K562 (cell line): ENCODE results near the gene MINK1. TPM values are rescaled to one million over a fixed set of nuclear protein-coding genes. Genes with fewer than 3 reads are reported as not detected.
A peak's percentile ranks its signal among the peaks of the same experiment; 100 is the strongest.

Experiments used
- ATAC-seq: fragments of 200-7000 bp; cut with Tn5 transposase; 3 replicates; pipeline ENCODE4 v1.9.1; 2020; ENCODE audit warnings: moderate library complexity
- BruUV-seq: library from RNA; stranded (reverse); fragments of 400-500 nt; replicated peaks from 2 replicates; lab custom pipeline; 2021; lab: Mats Ljungman, UMichigan
- CTCF ChIA-PET: fragments of 300-600 bp; formaldehyde crosslinking; extraction: SDS; loops from one replicate; lab custom pipeline; 2021; ENCODE audit warnings: low intra/inter-chr PET ratio; lab: Yijun Ruan, JAX
- POLR2A ChIA-PET: fragments of 300-600, 350-650 bp; sonication (Branson Sonifier 250); formaldehyde crosslinking; extraction: SDS; loops from one replicate; lab custom pipeline; 2021; ENCODE audit warnings: antibody characterized with exemption, inconsistent platforms; lab: Yijun Ruan, JAX
- DNase-seq, 4 experiments: peaks; one replicate each; pipeline versions ENCODE4 v3.0.0 to v3.0.0-alpha.2; 2011 to 2018; ENCODE audit warnings: low spot score in 3 of 4, mixed read lengths in 3 of 4; ENCODE audit errors: extremely low read depth in 1 of 4
- FAIRE-seq: peaks from 2 replicates; lab custom pipeline; 2011; peaks lifted over from hg19 to GRCh38; lab: Jason Lieb, UNC
- H2AFZ ChIP-seq: 2 replicates; pipeline ENCODE4 v1.6.0; 2011; ENCODE audit warnings: low read depth, low read length, control low read depth, inconsistent platforms
- H3K27ac ChIP-seq: fragments of 200-600 bp; 3 replicates; pipeline ENCODE4 v1.8.0; 2011; ENCODE audit warnings: low read depth, mild to moderate bottlenecking, control low read depth, inconsistent platforms, low read length, moderate library complexity, mixed read lengths; ENCODE audit errors: extremely low read depth
- H3K27me3 ChIP-seq, 2 experiments: fragments of 300-600 bp in 1 of 2; 2 replicates in 1 of 2; 3 replicates in 1 of 2; pipeline versions ENCODE4 v1.6.0 to v1.8.0; 2011; ENCODE audit warnings: inconsistent platforms in 2 of 2, low read length in 2 of 2, mild to moderate bottlenecking in 1 of 2, mixed read lengths in 1 of 2, moderate library complexity in 1 of 2; ENCODE audit not compliant: control insufficient read depth in 2 of 2, insufficient read depth in 2 of 2
- H3K36me3 ChIP-seq: fragments of 300-600 bp; 3 replicates; pipeline ENCODE4 v1.8.0; 2011; ENCODE audit warnings: mild to moderate bottlenecking, low read length, inconsistent platforms; ENCODE audit not compliant: control insufficient read depth, insufficient read depth
- H3K4me1 ChIP-seq, 2 experiments: fragments of 200-600 bp in 1 of 2; replicated peaks in 1 of 2; 2 replicates in 1 of 2; 3 replicates in 1 of 2; pipeline versions ENCODE4 v1.5.1 to v1.8.0; 2011; ENCODE audit warnings: inconsistent platforms in 2 of 2, low read length in 2 of 2, mild to moderate bottlenecking in 1 of 2, mixed read lengths in 1 of 2, moderate library complexity in 1 of 2; ENCODE audit not compliant: control insufficient read depth in 2 of 2, insufficient read depth in 2 of 2
- H3K4me2 ChIP-seq: 2 replicates; pipeline ENCODE4 v1.6.1; 2011; ENCODE audit warnings: low read length, control low read depth, inconsistent platforms, mixed read lengths; ENCODE audit not compliant: insufficient read depth
- H3K4me3 ChIP-seq: fragments of 200-600 bp; sonication (generic), shearing (Covaris generic); 2 replicates; pipeline ENCODE4 v1.5.1; 2016; ENCODE audit warnings: control low read depth, inconsistent platforms
- H3K79me2 ChIP-seq: fragments of 200-600 bp; 3 replicates; pipeline ENCODE4 v1.8.0; 2011; ENCODE audit warnings: low read length, inconsistent platforms; ENCODE audit not compliant: control insufficient read depth, insufficient read depth
- H3K9ac ChIP-seq, 2 experiments: 2 replicates each; pipeline versions ENCODE4 v1.6.0 to v1.6.1; 2011; ENCODE audit warnings: low read depth in 2 of 2, low read length in 2 of 2, control low read depth in 1 of 2, inconsistent platforms in 1 of 2, mild to moderate bottlenecking in 1 of 2, mixed read lengths in 1 of 2; ENCODE audit not compliant: insufficient read depth in 1 of 2
- H3K9me1 ChIP-seq: one replicate; pipeline ENCODE4 v1.6.0; 2011; ENCODE audit warnings: inconsistent platforms, mild to moderate bottlenecking, low read length, moderate library complexity; ENCODE audit not compliant: control insufficient read depth, insufficient read depth
- H3K9me3 ChIP-seq: replicated peaks from 2 replicates; pipeline ENCODE4 v1.5.1; 2011; ENCODE audit warnings: low read depth, low read length, inconsistent platforms; ENCODE audit not compliant: control insufficient read depth, insufficient read depth
- H4K20me1 ChIP-seq: replicated peaks from 2 replicates; pipeline ENCODE4 v1.6.1; 2011; ENCODE audit warnings: low read length, inconsistent platforms, mixed read lengths; ENCODE audit not compliant: control insufficient read depth, insufficient read depth
- ARNT ChIP-seq, 2 experiments: fragments of 450-650 bp; IDR thresholded peaks; 2 replicates each; pipeline ENCODE4 v1.6.1; 2016; ENCODE audit warnings: mild to moderate bottlenecking in 1 of 2
- BACH1 ChIP-seq: fragments of 200-800 bp; sonication (Bioruptor generic); IDR thresholded peaks from 2 replicates; pipeline ENCODE4 v1.6.1; 2016; ENCODE audit warnings: missing genetic modification characterization, missing compliant biosample characterization
- CC2D1A ChIP-seq: fragments of 450-650 bp; IDR thresholded peaks from 2 replicates; pipeline ENCODE4 v1.6.1; 2017; ENCODE audit warnings: mild to moderate bottlenecking
- HEY1 ChIP-seq: fragments of 250-450 bp; sonication (Bioruptor Pico); IDR thresholded peaks from 2 replicates; pipeline ENCODE4 v1.5.0; 2020; ENCODE audit warnings: mild to moderate bottlenecking, moderate library complexity, borderline replicate concordance
- MAFG ChIP-seq: fragments of 450-650 bp; conservative IDR thresholded peaks from 2 replicates; pipeline ENCODE4 v1.6.1; 2016; ENCODE audit warnings: missing genetic modification characterization, missing compliant biosample characterization
- RBM39 ChIP-seq: fragments of 200-400 bp; formaldehyde crosslinking; optimal IDR thresholded peaks from 2 replicates; pipeline ENCODE3; 2018; ENCODE audit warnings: low read depth, low read length
- WGBS: fragments of 100-300 bp; shearing (Covaris generic); methylation state at CpG from one replicate; pipeline ENCODE4 v1.1.6; 2016; ENCODE audit warnings: low coverage, mixed read lengths; ENCODE audit not compliant: insufficient coverage; ENCODE audit errors: missing lambda C conversion rate; 5-methylcytosine and 5-hydroxymethylcytosine counted together
- in situ Hi-C: fragments of 300-500 bp; cut with MboI; formaldehyde crosslinking; loops from 4 replicates; pipeline ENCODE4 v1.15.0; 2018; ENCODE audit warnings: inconsistent platforms, mixed read lengths
- intact Hi-C: fragments of 100-400 bp; cut with micrococcal nuclease; formaldehyde crosslinking; loops from 2 replicates; pipeline ENCODE4 v1.14.2; 2022
- polyA plus RNA-seq, 8 experiments: library from polyadenylated mRNA; depleted of rRNA in 4 of 8; stranded (reverse) in 5 of 8; unstranded in 3 of 8; fragments of >200 nt; fragmentation: Nextera tagmentation in 2 of 8; fragmentation: Illumina TruSeq in 1 of 8; extraction: Ambion mirVana in 2 of 8; extraction: Trizol in 1 of 8; gene quantifications; 2 replicates each; pipeline versions ENCODE4 v1.2.1 to v1.2.3, GENCODE V29; 2011 to 2014; ENCODE audit warnings: inconsistent platforms in 1 of 8, missing spikeins in 1 of 8
- total RNA-seq, 7 experiments: library from RNA; depleted of rRNA in 6 of 7; stranded (reverse); fragments of >200 nt in 6 of 7; fragmentation: Illumina TruSeq in 2 of 7; extraction: Trizol in 2 of 7; gene quantifications; 2 replicates each; pipeline versions ENCODE4 v1.2.1 to v1.2.3, GENCODE V29; 2011 to 2021; ENCODE audit warnings: low replicate concordance in 1 of 7
- TF ChIP-seq, protein P1 (sequence below): fragments of 450-650 bp; formaldehyde crosslinking; IDR thresholded peaks from 2 replicates; pipeline ENCODE4 v1.4.0; 2020; ENCODE audit warnings: mild to moderate bottlenecking, moderate library complexity
- TF ChIP-seq, protein P2 (sequence below): sonication (generic); formaldehyde crosslinking; IDR thresholded peaks from 2 replicates; pipeline ENCODE4 v1.8.0; 2023; ENCODE audit warnings: missing genetic modification reagents, mild to moderate bottlenecking, borderline replicate concordance
- TF ChIP-seq, protein P3 (sequence below): sonication (generic); formaldehyde crosslinking; IDR thresholded peaks from 2 replicates; pipeline ENCODE4 v1.8.0; 2022; ENCODE audit warnings: missing genetic modification reagents, mild to moderate bottlenecking, borderline replicate concordance

Gene MINK1
- total and polyA plus RNA-seq, 9 of the 15 experiments (the other 6 are each of a cell fraction or from before 2014, with no cell fraction given) = 0.11 to 54.2 (median 14.9) TPM

DNA sequence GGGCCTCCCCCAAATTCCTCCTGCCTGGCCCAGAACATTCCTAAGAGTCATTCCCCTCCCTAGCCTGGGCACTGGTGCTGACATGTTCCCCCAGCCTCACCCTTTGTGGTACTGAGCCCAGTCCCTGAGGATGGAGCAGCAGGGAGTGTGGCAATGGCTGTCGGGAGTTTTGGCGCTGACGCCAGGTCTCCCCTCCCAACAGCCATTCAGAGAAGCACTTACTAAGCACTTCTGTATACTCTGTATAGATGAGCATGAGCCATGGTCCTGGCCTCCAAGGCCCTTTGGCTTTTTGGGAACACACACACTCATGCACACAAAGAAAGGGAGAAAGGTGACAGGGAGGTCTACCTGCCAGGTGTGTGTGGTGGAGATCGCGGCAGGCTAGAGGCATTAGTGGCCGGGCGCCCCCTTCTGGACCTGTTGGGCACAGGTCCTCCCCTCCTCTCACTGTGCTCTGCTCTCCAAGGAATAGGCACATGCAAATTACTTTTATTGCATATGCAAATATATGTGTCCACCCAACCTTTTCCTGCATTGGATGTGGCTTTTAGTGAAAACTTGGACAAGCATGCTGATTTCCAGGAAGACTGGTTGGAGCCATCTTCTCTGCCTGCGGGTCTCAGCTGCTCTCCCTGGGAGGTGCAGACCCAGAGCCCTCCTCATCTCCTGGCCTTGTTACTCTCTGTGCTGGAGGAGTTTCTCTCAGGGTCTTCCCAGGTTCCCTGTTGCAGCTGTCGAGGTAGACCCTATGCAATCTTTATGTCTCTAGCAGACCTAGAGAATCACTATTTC, 48.8 kb downstream of the MINK1 start:
- Histone ChIP-seq H3K79me2 (no peaks in the 10 kb centered on the region), H4K20me1 (peaks cover 5% of the 10 kb centered on the region), H2AFZ (no peak overlapping the region), H3K9ac (no peak overlapping the region), H3K9me3 (no peaks in the 10 kb centered on the region), H3K27ac (no peak overlapping the region), H3K27me3 (no peaks in the 10 kb centered on the region), H3K4me3 (no peak overlapping the region), H3K4me1 (no peaks in the 10 kb centered on the region), H3K36me3 (peaks cover 57% of the 10 kb centered on the region; the same call in 2 of the 3 replicates), H3K9me1 (peaks cover 2% of the 10 kb centered on the region), H3K4me2 (no peak overlapping the region)
- in situ Hi-C loops = loop anchor here (5.0 kb wide), 2 partner anchors 80 to 170 kb away; partner anchors contain the start of genes ARRB2 and C17orf114
- BruUV-seq = no TSS peak
- peak; percentile 50 to 69 (median 55) for DNase-seq
- intact Hi-C loops = loop anchor here (2.0 to 5.0 kb wide), 2 partner anchors 65 to 95 kb away; partner anchors contain the start of gene VMO1
- FAIRE-seq = peak; percentile 54
- ChIA-PET CTCF (interaction anchor here (0.6 to 1.6 kb wide), 4 partner anchors 22 to 172 kb away, joined by 3 to 7 read pairs (median 4); partner anchors contain the start of genes ARRB2 and MED11), POLR2A (no interaction called here)
- peak; percentile 97 for ATAC-seq
- 44% methylated on average over 9 of the region's 9 CpGs for WGBS
- TF ChIP-seq CC2D1A (0 out of 2 replicates have a peak, but pooled peaks have one; percentile 46), MAFG (tag) (0 out of 2 replicates have a peak, but pooled peaks have one; percentile 28), BACH1 (tag) (no peak), ARNT (IDR thresholded peaks at IDR 0.05) (no peak), RBM39 (no peak), HEY1 (CRISPR knock-in tag) (no peak)
- TF ChIP-seq, protein P1, sequence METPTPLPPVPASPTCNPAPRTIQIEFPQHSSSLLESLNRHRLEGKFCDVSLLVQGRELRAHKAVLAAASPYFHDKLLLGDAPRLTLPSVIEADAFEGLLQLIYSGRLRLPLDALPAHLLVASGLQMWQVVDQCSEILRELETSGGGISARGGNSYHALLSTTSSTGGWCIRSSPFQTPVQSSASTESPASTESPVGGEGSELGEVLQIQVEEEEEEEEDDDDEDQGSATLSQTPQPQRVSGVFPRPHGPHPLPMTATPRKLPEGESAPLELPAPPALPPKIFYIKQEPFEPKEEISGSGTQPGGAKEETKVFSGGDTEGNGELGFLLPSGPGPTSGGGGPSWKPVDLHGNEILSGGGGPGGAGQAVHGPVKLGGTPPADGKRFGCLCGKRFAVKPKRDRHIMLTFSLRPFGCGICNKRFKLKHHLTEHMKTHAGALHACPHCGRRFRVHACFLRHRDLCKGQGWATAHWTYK (CRISPR knock-in tag) = no peak
- TF ChIP-seq, protein P2, sequence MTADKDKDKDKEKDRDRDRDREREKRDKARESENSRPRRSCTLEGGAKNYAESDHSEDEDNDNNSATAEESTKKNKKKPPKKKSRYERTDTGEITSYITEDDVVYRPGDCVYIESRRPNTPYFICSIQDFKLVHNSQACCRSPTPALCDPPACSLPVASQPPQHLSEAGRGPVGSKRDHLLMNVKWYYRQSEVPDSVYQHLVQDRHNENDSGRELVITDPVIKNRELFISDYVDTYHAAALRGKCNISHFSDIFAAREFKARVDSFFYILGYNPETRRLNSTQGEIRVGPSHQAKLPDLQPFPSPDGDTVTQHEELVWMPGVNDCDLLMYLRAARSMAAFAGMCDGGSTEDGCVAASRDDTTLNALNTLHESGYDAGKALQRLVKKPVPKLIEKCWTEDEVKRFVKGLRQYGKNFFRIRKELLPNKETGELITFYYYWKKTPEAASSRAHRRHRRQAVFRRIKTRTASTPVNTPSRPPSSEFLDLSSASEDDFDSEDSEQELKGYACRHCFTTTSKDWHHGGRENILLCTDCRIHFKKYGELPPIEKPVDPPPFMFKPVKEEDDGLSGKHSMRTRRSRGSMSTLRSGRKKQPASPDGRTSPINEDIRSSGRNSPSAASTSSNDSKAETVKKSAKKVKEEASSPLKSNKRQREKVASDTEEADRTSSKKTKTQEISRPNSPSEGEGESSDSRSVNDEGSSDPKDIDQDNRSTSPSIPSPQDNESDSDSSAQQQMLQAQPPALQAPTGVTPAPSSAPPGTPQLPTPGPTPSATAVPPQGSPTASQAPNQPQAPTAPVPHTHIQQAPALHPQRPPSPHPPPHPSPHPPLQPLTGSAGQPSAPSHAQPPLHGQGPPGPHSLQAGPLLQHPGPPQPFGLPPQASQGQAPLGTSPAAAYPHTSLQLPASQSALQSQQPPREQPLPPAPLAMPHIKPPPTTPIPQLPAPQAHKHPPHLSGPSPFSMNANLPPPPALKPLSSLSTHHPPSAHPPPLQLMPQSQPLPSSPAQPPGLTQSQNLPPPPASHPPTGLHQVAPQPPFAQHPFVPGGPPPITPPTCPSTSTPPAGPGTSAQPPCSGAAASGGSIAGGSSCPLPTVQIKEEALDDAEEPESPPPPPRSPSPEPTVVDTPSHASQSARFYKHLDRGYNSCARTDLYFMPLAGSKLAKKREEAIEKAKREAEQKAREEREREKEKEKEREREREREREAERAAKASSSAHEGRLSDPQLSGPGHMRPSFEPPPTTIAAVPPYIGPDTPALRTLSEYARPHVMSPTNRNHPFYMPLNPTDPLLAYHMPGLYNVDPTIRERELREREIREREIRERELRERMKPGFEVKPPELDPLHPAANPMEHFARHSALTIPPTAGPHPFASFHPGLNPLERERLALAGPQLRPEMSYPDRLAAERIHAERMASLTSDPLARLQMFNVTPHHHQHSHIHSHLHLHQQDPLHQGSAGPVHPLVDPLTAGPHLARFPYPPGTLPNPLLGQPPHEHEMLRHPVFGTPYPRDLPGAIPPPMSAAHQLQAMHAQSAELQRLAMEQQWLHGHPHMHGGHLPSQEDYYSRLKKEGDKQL = no peak
- TF ChIP-seq, protein P3, sequence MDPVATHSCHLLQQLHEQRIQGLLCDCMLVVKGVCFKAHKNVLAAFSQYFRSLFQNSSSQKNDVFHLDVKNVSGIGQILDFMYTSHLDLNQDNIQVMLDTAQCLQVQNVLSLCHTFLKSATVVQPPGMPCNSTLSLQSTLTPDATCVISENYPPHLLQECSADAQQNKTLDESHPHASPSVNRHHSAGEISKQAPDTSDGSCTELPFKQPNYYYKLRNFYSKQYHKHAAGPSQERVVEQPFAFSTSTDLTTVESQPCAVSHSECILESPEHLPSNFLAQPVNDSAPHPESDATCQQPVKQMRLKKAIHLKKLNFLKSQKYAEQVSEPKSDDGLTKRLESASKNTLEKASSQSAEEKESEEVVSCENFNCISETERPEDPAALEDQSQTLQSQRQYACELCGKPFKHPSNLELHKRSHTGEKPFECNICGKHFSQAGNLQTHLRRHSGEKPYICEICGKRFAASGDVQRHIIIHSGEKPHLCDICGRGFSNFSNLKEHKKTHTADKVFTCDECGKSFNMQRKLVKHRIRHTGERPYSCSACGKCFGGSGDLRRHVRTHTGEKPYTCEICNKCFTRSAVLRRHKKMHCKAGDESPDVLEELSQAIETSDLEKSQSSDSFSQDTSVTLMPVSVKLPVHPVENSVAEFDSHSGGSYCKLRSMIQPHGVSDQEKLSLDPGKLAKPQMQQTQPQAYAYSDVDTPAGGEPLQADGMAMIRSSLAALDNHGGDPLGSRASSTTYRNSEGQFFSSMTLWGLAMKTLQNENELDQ (CRISPR knock-in tag) = no peak
